Activated CD4-positive, alpha-beta T cell treated with anti-CD3 and anti-CD28 coated beads, Interleukin-2, Interleukin-6, amounts not matched to agents 100 ng/mL and 50 ng/mL, durations not matched to agents 16 hours and 8 hours (primary cell): ENCODE data around the gene ZCCHC2.

Experiments
- DNase-seq: peaks from one replicate; pipeline ENCODE4 v3.0.0-alpha.2; 2020

The ZCCHC2 gene

DNA sequence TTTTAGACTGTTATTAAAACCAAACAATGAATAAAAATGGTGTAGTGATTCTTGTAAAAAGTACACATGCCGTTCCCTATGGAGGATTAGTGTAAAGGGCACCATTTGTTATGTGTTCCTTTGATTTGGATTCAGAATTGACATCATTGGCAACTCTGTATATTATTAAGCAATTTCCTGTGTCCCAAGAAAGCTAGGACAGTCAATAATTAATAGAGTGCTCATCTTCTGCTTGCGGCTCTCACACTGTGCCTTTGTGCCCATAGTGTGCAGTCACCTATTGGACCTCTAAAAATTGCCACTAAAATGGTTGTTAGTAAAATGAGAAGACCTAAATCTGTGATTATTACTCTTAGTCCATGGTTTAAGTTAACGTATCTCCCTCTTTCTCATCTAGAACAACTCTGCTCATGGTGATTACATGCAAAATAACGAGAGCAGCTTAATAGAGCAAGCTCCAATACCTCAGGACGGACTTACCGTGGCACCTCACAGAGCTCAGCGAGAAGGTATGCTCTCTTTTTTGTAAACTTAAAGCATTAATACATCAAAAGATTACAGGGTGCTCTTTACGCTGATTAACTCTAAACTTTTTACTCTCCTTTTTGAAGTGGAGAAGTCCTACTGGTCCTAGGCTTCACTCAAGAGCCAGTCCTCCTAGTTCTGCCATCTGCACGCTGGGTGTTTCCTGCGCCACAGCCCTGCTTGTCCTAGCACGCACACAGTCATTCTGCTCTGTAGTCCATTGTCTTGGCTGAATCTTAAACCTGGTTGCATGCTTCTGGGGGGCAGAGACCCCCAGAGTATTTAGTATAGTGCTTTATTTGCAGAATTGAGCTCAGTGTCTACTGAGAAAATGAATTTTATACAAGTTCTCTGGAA lies 16.7 kb downstream of the ZCCHC2 start:
- no peak for DNase-seq

- DNase-seq, result no peak
Measured at GRCh38 chr18:62543021-62543420, 20.2 kb downstream of the ZCCHC2 start.

- no peak for DNase-seq
Measured at GRCh38 chr18:62545098-62545497, 22.3 kb downstream of the ZCCHC2 start.

- DNase-seq, result no peak
Measured at GRCh38 chr18:62549755-62550154, 26.9 kb downstream of the ZCCHC2 start.

- DNase-seq, result no peak
Measured at GRCh38 chr18:62550746-62551145, 27.9 kb downstream of the ZCCHC2 start.

DNA sequence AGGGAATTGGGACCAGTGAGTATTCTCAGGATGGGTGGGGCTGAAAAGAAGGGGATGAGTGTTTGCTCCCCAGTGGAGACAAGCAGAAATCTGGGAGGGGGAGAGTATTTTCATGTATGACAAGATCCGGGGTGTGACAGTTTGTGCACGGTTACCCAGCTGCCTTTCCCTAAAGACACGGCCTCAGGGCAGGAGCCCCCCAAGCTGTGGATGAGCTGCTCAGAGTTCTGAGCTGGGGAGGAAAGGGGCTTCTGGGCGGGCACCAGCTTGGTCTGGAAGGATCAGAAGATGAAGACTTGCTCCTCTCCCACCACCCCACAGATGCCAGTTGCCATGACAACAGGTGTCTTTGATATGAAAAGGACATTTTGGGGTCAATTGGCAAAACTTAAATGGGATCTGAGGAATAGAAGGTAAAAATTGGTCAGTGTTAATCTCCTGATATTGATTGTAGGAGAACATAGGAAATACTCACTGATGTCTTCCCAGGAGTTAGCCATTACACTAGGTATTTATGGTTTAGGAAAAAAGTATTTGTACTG lies 29.2 kb downstream of the ZCCHC2 start:
- no peak for DNase-seq

DNA sequence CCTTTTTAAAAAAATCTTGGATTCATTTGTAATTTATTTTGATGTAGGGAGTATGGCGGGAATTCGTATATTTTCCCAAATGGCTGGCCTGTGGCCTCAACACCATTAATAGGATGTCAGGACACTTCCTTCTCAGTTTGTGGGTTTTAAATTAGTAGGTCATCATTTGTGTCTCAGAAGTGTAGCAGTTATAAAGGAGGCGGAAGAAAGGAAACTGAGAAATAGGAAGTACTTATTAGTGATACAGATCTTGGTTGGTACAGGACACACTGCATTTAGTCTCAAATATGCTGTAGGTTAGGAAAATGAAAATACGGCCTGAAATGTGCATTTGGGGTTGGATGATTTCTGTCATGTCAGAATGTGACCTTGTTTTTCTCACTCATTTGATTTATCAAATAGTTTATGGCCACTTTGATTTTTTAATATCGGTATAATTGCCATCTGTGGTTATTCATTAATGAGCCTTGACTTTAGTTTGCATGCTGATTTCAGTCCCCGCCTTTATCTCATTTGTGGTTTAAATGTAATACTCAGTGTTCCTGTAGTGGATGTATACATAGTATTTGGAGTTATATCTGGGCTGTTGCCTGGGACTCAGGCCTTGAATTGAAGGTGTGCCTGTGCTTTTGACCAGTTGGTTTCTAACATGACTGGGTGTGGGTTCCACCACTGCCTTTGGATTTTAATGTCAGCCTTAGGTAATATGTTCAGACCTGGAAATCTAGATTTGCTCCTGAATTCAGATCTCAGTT lies 31.4 kb downstream of the ZCCHC2 start:
- no peak for DNase-seq

DNA sequence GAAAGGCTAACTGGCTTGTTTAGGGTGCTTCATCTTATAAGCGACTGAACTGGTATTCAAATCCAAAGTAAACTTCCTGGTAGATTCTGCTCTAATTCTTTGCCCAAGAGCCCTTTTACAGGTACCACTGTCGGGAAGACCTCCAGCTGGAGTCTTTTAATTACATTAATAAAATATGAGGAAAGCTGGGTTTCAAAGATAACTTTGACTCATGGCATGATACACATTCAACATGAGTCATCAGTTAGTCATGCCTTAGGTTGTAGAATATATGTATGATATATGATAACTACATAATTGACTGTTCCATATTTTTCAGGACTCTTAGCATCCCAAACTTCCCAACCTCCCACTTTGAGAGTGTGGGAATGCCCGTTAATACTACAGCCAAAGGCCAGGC lies 32.3 kb downstream of the ZCCHC2 start:
- no peak for DNase-seq

GRCh38 chr18:62556397-62556796 lies 33.6 kb downstream of the ZCCHC2 start:
- DNase-seq, result no peak

DNA sequence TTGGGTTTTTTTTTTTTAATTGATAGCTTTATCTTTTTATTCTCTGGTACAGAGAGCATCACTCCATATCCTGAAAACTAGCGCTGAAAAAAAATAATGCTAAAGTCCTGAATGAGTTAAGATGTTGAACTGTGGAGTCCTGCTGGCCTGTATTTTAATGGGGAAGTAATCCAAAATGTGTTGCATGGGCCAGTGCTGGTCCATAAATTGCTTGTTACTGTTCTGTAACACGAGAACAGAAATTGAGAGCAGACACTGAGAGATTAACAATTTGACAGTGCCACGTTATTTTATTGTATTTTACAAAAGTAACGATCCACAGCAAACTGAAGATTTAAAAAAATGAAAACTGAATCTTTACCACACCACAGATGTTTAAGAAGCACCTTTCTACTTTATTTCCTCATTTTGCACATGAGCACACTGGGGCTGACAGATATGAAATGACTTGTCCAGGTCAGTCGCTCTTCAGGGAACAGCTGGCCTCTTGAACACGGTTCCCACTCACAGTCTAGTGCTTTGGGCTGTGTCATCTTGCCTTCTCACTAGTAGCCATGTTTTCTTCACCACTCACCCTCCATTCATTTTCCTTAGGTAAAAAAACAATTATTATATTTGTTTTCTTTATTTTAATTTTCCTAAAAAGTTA lies 35.3 kb downstream of the ZCCHC2 start:
- DNase-seq, result no peak

DNA sequence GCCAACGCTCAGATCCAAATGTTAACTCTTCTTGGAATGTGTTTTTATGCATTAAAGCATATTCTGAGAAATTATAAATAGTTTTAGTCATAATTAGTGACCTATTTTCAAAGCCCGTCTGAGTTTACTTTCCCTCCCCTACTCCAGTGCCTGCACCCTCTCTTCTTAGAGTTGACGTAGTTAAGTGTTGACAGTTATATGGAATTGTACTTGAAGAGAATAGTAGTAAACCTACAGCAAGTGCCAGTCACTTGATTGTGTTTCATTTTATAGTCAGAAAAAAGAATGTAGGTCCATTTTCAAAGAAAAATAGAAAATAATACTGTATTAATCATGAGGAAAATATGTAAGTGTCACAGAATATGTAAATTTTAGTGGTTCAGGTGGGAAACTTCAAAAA lies 41.2 kb downstream of the ZCCHC2 start:
- DNase-seq, result no peak

GRCh38 chr18:62566199-62566598 lies 43.4 kb downstream of the ZCCHC2 start:
- no peak for DNase-seq

- no peak for DNase-seq
Measured at GRCh38 chr18:62566818-62567217, 44.0 kb downstream of the ZCCHC2 start.

DNA sequence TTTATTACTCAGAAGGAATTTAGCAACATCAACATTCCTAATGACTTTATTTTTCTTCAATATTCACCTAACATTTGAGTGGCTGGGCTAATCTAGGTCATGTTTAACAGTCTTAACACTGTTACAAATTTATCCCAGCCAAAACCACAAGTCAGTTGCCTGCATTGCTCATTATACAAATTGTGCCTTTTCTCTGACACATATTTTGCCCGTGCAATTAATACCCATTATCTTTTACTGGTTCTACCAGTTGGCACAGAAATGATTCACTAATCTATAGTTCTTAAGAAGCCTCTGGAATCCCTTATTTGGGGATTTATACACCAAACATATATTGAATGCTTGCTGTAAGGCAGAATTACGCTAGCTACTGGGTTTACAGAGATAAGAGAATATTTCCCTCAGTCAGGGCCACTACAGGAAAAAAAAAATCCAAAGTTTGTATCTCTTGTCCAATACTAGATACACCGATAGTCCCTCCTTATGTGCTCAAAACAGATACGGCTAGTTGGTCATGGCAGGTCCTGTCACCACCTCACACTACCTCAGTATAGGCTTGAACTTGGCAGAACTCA lies 46.3 kb downstream of the ZCCHC2 start:
- no peak for DNase-seq

- DNase-seq, result no peak
Measured at GRCh38 chr18:62571037-62571436, 48.2 kb downstream of the ZCCHC2 start.

DNA sequence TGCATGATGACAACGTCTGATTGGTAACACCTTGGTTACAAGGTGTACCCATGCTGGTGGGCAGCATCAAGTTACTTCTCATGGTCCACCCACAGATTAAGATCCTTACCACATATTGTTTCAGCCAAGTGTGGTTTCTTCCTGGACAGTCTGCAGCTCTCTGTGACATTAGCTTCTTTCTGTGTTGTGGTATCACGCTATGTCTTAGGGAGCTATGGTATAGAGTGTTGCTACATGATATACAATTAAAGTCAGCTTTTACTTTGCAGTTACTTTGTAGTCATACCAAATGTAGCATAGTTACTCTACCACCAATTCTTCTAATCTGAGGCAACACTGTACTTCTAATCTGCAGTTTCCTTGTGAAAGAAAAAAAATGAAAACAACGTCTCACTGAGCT lies 48.8 kb downstream of the ZCCHC2 start:
- no peak for DNase-seq

DNA sequence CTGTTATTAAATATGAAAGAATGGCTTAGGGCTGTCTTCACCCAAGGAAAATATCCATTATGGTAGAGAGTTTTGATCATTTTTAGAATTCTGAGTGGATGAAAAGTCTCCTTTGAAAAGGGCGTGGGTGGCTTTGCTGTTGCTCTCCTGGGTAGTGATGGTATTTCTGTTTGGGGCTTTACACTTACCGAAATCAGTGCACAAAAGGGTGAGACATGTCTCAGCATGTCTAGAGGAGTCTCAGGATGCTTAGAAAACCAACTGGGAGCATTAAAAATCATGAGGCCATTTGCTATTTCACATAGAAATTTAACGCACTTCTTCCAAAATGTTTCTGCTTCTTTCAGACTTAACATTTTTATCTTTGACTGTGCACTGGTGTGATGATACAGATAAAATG lies 49.6 kb downstream of the ZCCHC2 start:
- no peak for DNase-seq

GRCh38 chr18:62574776-62575175 lies 52.0 kb downstream of the ZCCHC2 start:
- no peak for DNase-seq

GRCh38 chr18:62576271-62576670 lies 53.4 kb downstream of the ZCCHC2 start:
- DNase-seq, result no peak

DNA sequence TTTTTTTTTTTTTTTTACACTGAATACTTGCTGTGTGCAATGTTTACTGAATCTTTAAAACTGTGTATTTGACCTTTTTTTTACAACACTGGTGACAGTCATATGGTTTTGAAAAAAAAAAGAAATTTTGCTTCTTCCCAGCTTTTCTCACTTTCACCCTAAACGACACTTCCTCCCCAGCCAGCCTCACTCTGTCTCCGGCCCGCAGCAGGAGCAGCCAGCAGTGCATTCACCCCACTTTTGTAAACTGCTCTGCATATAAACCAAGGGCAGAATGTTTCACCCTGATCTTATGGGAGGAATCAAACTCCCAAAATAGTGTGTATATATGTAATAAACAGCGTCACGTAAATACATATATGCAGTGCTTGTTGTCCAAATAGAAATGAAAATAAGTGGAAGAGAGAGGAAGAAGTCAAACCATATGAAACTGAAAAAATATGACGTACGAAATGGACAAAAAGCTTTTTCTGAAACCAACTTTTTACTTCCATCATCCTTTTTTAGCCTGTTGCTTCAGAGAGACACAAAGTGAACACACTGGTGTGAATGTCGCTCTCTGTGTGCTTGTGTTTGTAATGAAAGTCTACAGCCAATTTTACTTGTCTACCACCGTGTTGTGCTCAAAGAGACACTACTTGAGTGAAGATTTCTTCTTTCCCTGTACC lies 54.2 kb downstream of the ZCCHC2 start:
- no peak for DNase-seq

GRCh38 chr18:62577765-62578164 lies 54.9 kb downstream of the ZCCHC2 start:
- no peak for DNase-seq

GRCh38 chr18:62578980-62579511 lies 56.2 kb downstream of the ZCCHC2 start:
- DNase-seq, result no peak
